ENCODE data around the gene DLG3. TPM values are rescaled to one million over a fixed set of nuclear protein-coding genes. Genes with fewer than 3 reads are reported as not detected.

The DLG3 gene
- total and polyA plus RNA-seq, 4 donors = 0.57 to 6.5 (median 1.7) TPM

- Histone ChIP-seq H3K36me3 (ENCODE audit: control insufficient read depth in 4 of 4, insufficient read depth in 3 of 4, low read depth in 1 of 4, low read length in 3 of 4) (no peaks in the 10 kb centered on the region), H3K27me3 (ENCODE audit: control insufficient read depth in 4 of 4, insufficient read depth in 4 of 4, low read length in 3 of 4) (peaks cover 0 to 4% (median 0%) of the 10 kb centered on the region in 4 donors), H3K27ac (ENCODE audit: low read depth in 1 of 2, low read length in 2 of 2) (no peak overlapping the region), H3K4me3 (ENCODE audit: low read depth in 1 of 3, low read length in 3 of 3) (no peak overlapping the region), H3K9ac (ENCODE audit: low read depth in 1 of 2, low read length in 2 of 2) (no peak overlapping the region), H3K9me3 (ENCODE audit: control insufficient read depth in 4 of 4, low read length in 3 of 4) (no peaks in the 10 kb centered on the region), H3K4me1 (ENCODE audit: control insufficient read depth in 4 of 4, insufficient read depth in 4 of 4, low read length in 3 of 4) (no peaks in the 10 kb centered on the region)
- DNase-seq (ENCODE audit: low spot score) = no peak
- no peak for TF ChIP-seq REST (IDR thresholded peaks at IDR 0.05)
- 80% methylated on average over 10 of the region's 10 CpGs for WGBS
Measured at GRCh38 chrX:70423936-70424675, 20.5 kb upstream of the DLG3 start.

GRCh38 chrX:70424801-70425200 lies 19.8 kb upstream of the DLG3 start:
- DNase-seq (ENCODE audit: low spot score) = no peak
- Histone ChIP-seq H3K4me1 (ENCODE audit: control insufficient read depth in 4 of 4, insufficient read depth in 4 of 4, low read length in 3 of 4) (no peaks in the 10 kb centered on the region), H3K36me3 (ENCODE audit: control insufficient read depth in 4 of 4, insufficient read depth in 3 of 4, low read depth in 1 of 4, low read length in 3 of 4) (no peaks in the 10 kb centered on the region), H3K9me3 (ENCODE audit: control insufficient read depth in 4 of 4, low read length in 3 of 4) (no peaks in the 10 kb centered on the region), H3K27me3 (ENCODE audit: control insufficient read depth in 4 of 4, insufficient read depth in 4 of 4, low read length in 3 of 4) (peaks cover 0 to 4% (median 0%) of the 10 kb centered on the region in 4 donors), H3K27ac (ENCODE audit: low read depth in 1 of 2, low read length in 2 of 2) (no peak overlapping the region), H3K9ac (ENCODE audit: low read depth in 1 of 2, low read length in 2 of 2) (no peak overlapping the region), H3K4me3 (ENCODE audit: low read depth in 1 of 3, low read length in 3 of 3) (no peak overlapping the region)
- no peak for TF ChIP-seq YY1 (IDR thresholded peaks at IDR 0.05)
- TF ChIP-seq GABPA (IDR thresholded peaks at IDR 0.05 in 1 of 2, conservative IDR thresholded peaks at IDR 0.05 in 1 of 2) = no peak
- no peak for TF ChIP-seq RXRA (IDR thresholded peaks at IDR 0.05)
- no peak for TF ChIP-seq HNF4G (IDR thresholded peaks at IDR 0.05)
- no peak for TF ChIP-seq FOXA2 (IDR thresholded peaks at IDR 0.05)
- TF ChIP-seq ZBTB33 (IDR thresholded peaks at IDR 0.05) = no peak
- no peak for TF ChIP-seq EGR1 (IDR thresholded peaks at IDR 0.05; ENCODE audit: low read depth in 2 of 2)
- no peak for TF ChIP-seq TAF1 (conservative IDR thresholded peaks at IDR 0.05)
- no peak for TF ChIP-seq HNF4A (conservative IDR thresholded peaks at IDR 0.05)
- TF ChIP-seq CTCF (IDR thresholded peaks at IDR 0.05; ENCODE audit: low read depth, low read length, missing input control) = no peak
- TF ChIP-seq FOXA1 (IDR thresholded peaks at IDR 0.05) = no peak
- no peak for TF ChIP-seq MAX (IDR thresholded peaks at IDR 0.05)
- no peak for TF ChIP-seq JUND (IDR thresholded peaks at IDR 0.05)
- no peak for TF ChIP-seq RAD21 (IDR thresholded peaks at IDR 0.05)
- no peak for TF ChIP-seq SP1 (IDR thresholded peaks at IDR 0.05)
- no peak for TF ChIP-seq ATF3 (IDR thresholded peaks at IDR 0.05)
- no peak for TF ChIP-seq NR2F2 (IDR thresholded peaks at IDR 0.05)
- no peak for TF ChIP-seq REST (IDR thresholded peaks at IDR 0.05)
- 95% methylated on average over 10 of the region's 10 CpGs for WGBS
